NCI-H2081 (cell line): ENCODE results near the gene MRAS.
A peak's percentile ranks its signal among the peaks of the same experiment; 100 is the strongest.

Experiments
- DNase-seq, 2 experiments: peaks; one replicate each; lab custom pipeline; 2025; lab: John Stamatoyannopoulos, UW

MRAS gene

DNA sequence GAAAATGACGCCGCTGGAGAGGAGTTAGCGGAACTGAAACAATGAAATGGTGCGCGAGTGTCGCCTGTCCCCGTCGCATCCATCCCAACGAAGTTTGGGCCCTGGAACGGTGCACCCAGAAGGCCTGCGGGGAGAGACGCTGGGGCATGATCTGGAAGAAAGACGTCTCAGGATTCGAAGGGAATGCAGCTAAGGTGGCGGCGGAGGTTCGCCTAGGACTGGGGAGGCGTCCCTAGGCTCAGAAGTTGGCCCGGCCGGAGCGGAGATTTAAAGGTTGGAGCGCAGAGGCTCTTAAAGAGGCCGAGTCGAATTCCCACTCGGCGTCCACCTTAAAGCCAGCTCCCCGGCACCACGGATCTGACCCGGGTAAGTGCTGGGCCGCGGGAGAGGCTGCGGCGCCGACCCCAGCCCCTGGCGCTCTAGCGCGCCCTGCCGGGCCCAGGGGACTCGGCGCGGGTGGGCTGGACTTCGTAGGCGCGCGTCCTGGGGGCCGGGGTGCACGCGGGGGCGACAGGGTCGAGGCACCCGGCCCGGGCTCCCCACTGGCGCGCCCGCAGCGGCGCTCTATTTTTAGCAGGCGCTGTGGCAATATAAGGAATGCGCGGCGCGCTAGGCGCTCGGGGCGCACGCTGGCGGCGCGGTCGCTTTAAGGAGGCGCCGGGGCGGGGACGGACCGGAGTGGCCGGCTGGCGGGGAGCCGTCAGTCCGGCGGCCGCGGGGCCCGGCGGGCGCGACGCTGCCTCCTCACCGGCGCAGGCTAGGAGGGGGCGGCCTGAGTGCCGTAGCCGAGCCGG, at the start of gene MRAS:
MRAS (plus strand) TSS at position 620 of the 794 bp plus-strand sequence. CDS start 24,305 bp downstream, outside the sequence.
- peak; percentile 62 to 67 for DNase-seq

DNA sequence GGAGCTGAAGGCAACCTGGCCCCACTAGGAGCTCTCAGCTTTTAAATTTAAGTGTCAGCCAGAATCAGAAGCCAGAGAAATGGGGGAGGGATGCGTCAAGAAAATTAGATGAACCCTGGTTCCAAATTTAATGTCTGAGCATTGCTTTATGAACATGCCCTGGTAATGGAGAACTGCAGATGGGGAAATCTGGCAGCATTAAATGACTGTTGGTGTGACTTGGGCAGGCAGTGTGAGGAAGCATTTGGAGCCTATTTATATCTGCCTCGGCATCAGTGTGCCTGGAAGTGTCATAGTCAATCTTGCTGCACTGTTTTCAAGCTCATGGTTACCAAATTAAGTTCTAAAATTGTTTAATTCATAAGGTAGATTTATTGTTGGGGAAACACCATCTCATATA, 47.7 kb upstream of the MRAS start:
- no peak for DNase-seq

DNA sequence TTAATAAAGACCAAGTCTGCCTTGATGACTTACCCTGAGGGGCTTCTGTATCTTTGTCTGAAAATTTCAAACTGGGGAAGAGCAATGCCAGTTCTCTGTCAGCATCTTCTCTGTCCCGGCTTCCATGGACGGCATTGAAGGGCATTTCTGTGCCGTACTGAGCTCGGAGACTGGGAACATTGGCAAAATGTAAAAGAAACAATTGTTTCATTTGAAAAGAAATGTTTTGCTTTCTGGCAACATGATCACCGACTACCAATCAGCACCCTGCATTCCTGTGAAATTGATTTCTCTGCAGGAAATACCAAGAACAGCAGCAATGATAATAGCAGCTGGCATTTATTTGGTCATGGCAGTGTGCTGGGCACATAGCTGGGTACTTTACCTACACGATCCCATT, 44.9 kb upstream of the MRAS start:
- DNase-seq = no peak

GRCh38 chr3:138307899-138308298, 40.5 kb upstream of the MRAS start:
- DNase-seq = no peak

GRCh38 chr3:138308783-138309182, 39.6 kb upstream of the MRAS start:
- no peak for DNase-seq

GRCh38 chr3:138310494-138310893, 37.9 kb upstream of the MRAS start:
- DNase-seq = no peak

GRCh38 chr3:138314751-138315150, 33.6 kb upstream of the MRAS start:
- no peak for DNase-seq

- no peak for DNase-seq
Observed at GRCh38 chr3:138317687-138318086, 30.7 kb upstream of the MRAS start.

GRCh38 chr3:138323971-138324370, 24.4 kb upstream of the MRAS start:
- no peak for DNase-seq

DNA sequence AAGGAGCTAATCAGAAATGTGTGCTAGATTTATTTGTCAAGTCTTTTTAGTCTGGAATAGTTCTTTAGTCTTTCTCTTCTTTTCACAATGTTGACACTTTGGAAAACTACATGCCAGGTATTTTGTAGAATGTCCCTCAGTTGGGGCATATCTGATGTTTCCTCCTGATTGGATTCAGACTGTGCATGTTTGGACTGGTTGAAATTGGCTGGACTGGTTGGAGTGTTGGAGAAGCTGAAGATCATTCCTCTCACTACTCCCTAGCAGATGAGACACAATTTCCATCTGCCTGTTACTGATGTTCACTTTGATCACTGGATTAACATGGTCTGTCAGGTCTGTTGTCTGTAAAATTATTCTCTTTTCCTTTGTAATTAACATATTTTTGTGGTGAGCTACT, 22.4 kb upstream of the MRAS start:
- DNase-seq = no peak

GRCh38 chr3:138326866-138327595, 21.3 kb upstream of the MRAS start:
- no peak for DNase-seq

DNA sequence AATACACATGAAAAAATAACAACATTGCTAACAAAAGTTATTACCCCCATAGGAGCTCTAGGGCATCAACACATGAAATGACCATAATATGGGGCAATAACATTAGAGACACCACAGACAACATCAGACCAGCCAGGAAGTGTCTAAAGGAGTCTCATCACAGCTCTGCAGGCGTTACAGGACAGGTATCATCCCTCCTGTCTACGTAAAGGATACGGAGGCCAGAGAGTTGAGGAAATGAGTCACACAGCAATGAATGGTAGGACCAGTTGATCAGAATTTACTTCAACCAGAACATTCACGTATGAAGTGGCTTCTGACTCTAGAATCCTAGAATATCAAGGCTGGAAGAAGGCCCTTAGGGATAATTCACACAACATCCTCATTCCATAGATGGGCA, 20.5 kb upstream of the MRAS start:
- no peak for DNase-seq

DNA sequence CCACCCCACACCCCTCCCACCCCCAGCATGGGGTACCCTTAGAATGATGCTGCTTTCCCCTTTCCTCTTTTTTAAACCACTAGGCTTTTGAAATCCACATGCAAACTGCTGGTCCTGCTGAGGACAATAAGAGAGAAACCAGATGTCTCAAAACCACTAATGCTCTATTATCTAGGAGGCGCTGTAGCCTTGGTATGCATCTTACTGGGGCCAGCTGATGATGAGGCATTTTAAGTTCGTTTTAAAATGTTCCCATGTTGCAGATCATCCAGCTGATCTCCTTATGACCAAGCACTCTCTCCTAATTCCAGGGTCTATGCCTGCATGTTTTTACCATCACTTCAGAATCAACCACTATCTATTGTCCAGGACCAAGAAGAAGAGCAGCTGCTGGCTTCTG, 20.0 kb upstream of the MRAS start:
- no peak for DNase-seq

GRCh38 chr3:138329127-138329983, 19.0 kb upstream of the MRAS start, which contains the start of gene NME9:
Gene NME9, minus strand, starts transcription at chr3:138329851. Its CDS starts 516 bp downstream, at chr3:138329335.
- DNase-seq = peak; percentile 95 to 97

GRCh38 chr3:138329984-138330293, 18.4 kb upstream of the MRAS start:
- no peak for DNase-seq

- DNase-seq = no peak
Observed at GRCh38 chr3:138331143-138331894, 17.1 kb upstream of the MRAS start.

DNA sequence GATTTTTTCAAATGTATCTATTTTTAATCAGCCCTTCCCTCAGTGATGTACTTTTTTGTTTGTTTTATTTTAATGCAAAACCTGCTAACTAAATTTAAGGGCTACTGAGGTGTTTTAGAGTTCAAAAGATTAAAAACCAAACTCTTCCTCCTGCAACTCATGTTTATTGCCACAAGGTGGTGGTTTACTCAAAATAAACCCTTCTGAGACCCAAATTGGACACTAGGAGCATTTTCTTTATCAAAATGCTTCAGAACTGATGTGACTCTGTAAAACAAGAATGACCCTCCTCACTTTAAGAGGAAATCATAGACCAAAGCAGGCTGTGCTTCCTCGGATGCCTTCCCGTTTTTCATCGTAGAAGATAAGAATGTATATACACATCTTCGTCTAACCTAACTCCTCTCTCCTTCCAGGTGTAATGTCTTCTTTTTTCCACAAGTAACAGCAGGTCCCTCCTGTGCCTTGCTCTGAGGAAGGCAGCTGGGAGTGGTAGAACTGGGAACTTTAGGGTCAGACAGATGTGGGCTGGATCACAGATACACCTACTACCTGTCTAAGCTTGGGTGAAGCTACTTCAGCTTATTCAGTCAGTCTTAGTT, 15.8 kb upstream of the MRAS start:
- DNase-seq = peak in 1 of 2 experiments; percentile 25

- no peak for DNase-seq
Observed at GRCh38 chr3:138334608-138335007, 13.8 kb upstream of the MRAS start.

DNA sequence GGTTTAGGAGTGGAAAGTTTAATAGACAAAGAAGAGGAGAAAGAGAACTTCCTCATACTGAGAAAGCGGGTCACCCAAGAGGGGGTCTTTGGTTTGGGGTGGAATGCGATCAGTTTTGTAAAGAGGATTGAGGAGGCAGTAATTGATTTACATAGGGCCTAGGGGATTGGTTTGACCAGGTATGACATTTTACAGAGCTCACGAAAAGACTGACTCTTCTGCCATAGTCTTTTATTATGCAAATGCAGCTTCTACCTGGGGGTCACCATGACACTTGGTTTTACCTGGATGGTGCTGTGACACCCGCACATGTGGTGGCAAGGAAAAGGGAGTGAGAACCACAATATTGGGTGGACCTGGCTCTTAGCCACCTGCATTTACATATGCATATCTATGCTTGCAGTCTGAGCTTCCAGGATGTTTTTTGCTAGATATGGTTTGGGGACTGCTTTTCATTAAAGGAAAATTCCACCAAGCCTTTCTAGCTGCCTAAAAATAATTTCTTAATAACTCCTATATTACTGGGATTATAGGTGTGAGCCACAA, 11.9 kb upstream of the MRAS start:
- no peak for DNase-seq

- no peak for DNase-seq
Observed at GRCh38 chr3:138338244-138338643, 10.1 kb upstream of the MRAS start.

GRCh38 chr3:138338811-138339210, 9.6 kb upstream of the MRAS start:
- DNase-seq = no peak
